GM12878 (cell line): ENCODE results near the gene METAP1D. TPM values are rescaled to one million over a fixed set of nuclear protein-coding genes. Genes with fewer than 3 reads are reported as not detected.

Source experiments
- ATAC-seq: fragments of 200-7000 bp; cut with Tn5 transposase; 3 replicates; pipeline ENCODE4 v1.9.1; 2020; ENCODE audit warnings: mild to moderate bottlenecking, moderate library complexity
- BruUV-seq: library from RNA; stranded (reverse); fragments of 400-500 nt; replicated peaks from 2 replicates; lab custom pipeline; 2021; lab: Mats Ljungman, UMichigan
- CTCF ChIA-PET: fragments of 300-600 bp; sonication (Branson Sonifier 250); formaldehyde crosslinking; extraction: SDS; loops from one replicate; lab custom pipeline; 2021; ENCODE audit warnings: inconsistent platforms; lab: Yijun Ruan, JAX
- POLR2A ChIA-PET: fragments of 350-600 bp; formaldehyde crosslinking; extraction: SDS; loops from one replicate; lab custom pipeline; 2021; ENCODE audit warnings: inconsistent platforms; lab: Charles Lee
- RAD21 ChIA-PET: fragments of 300-600 bp; sonication (Branson Sonifier 250); formaldehyde crosslinking; loops from one replicate; lab custom pipeline; 2023; ENCODE audit warnings: antibody characterized with exemption; ENCODE audit not compliant: unreplicated experiment; lab: Charles Lee
- SMC1A ChIA-PET: fragments of 300-600 bp; sonication (Branson Sonifier 250); formaldehyde crosslinking; loops from one replicate; lab custom pipeline; 2023; ENCODE audit not compliant: unreplicated experiment, uncharacterized antibody; lab: Charles Lee
- DNase-seq: peaks from one replicate; pipeline ENCODE4 v3.0.0-alpha.2; 2011; ENCODE audit warnings: low read depth, low spot score
- FAIRE-seq: peaks from 3 replicates; lab custom pipeline; 2011; peaks lifted over from hg19 to GRCh38; lab: Jason Lieb, UNC
- H2AFZ ChIP-seq: 2 replicates; pipeline ENCODE4 v1.6.0; 2011; ENCODE audit warnings: low read depth, low read length, control low read depth; ENCODE audit not compliant: control insufficient read depth
- H3K27ac ChIP-seq: 2 replicates; pipeline ENCODE4 v1.5.1; 2011; ENCODE audit warnings: control low read depth; ENCODE audit not compliant: control insufficient read depth, insufficient read depth
- H3K27me3 ChIP-seq, 2 experiments: replicated peaks in 1 of 2; 2 replicates each; pipeline versions ENCODE4 v1.6.0 to v1.6.1; 2011; ENCODE audit warnings: low read length in 1 of 2; ENCODE audit not compliant: control insufficient read depth in 2 of 2, insufficient read depth in 2 of 2
- H3K36me3 ChIP-seq, 2 experiments: 2 replicates each; pipeline ENCODE4 v1.5.1; 2011; ENCODE audit warnings: low read length in 1 of 2; ENCODE audit not compliant: control insufficient read depth in 2 of 2, insufficient read depth in 2 of 2
- H3K4me1 ChIP-seq: 2 replicates; pipeline ENCODE4 v1.6.1; 2011; ENCODE audit warnings: mild to moderate bottlenecking, low read length, moderate library complexity, mixed read lengths; ENCODE audit not compliant: control insufficient read depth, insufficient read depth
- H3K4me2 ChIP-seq: 2 replicates; pipeline ENCODE4 v1.6.0; 2011; ENCODE audit warnings: control low read depth; ENCODE audit not compliant: control insufficient read depth, insufficient read depth
- H3K4me3 ChIP-seq: fragments of 200-600 bp; sonication (generic); 2 replicates; pipeline ENCODE4 v1.5.1; 2016
- H3K79me2 ChIP-seq: 2 replicates; pipeline ENCODE4 v1.6.0; 2011; ENCODE audit warnings: low read length; ENCODE audit not compliant: control insufficient read depth, insufficient read depth
- H3K9ac ChIP-seq: 2 replicates; pipeline ENCODE4 v1.8.0; 2011; ENCODE audit warnings: low read length, control low read depth, mixed read lengths; ENCODE audit not compliant: control insufficient read depth, insufficient read depth
- H3K9me3 ChIP-seq: replicated peaks from 3 replicates; pipeline ENCODE4 v1.5.1; 2011; ENCODE audit warnings: mild to moderate bottlenecking, low read length; ENCODE audit not compliant: control insufficient read depth, insufficient read depth
- H4K20me1 ChIP-seq: 2 replicates; pipeline ENCODE4 v1.6.0; 2011; ENCODE audit not compliant: control insufficient read depth, insufficient read depth
- CBFB ChIP-seq: IDR thresholded peaks from 2 replicates; pipeline ENCODE4 v1.6.1; 2016; ENCODE audit warnings: antibody characterized with exemption, low read depth
- CEBPZ ChIP-seq: fragments of 150-350 bp; IDR thresholded peaks from 2 replicates; pipeline ENCODE4 v1.6.1; 2016; ENCODE audit warnings: low read depth, low read length
- CHD1 ChIP-seq: IDR thresholded peaks from 2 replicates; pipeline ENCODE4 v1.6.1; 2012; ENCODE audit warnings: low read depth, low read length, improper control_type of control experiment
- E2F8 ChIP-seq: fragments of 450-650 bp; IDR thresholded peaks from 2 replicates; pipeline ENCODE4 v1.6.1; 2018; ENCODE audit warnings: mild to moderate bottlenecking, low read depth, moderate library complexity; ENCODE audit not compliant: partially characterized antibody
- IKZF1 ChIP-seq: fragments of 450-650 bp; conservative IDR thresholded peaks from 2 replicates; pipeline ENCODE4 v1.6.1; 2017; ENCODE audit warnings: antibody characterized with exemption, mild to moderate bottlenecking
- MYB ChIP-seq: fragments of 150-350 bp; IDR thresholded peaks from 2 replicates; pipeline ENCODE4 v1.6.1; 2014; ENCODE audit warnings: mild to moderate bottlenecking, low read depth, low read length, borderline replicate concordance
- POLR2A ChIP-seq: IDR thresholded peaks from 2 replicates; pipeline ENCODE4 v1.6.1; 2011; ENCODE audit warnings: low read depth, mild to moderate bottlenecking, low read length
- RB1 ChIP-seq: fragments of 450-650 bp; formaldehyde crosslinking; IDR thresholded peaks from 2 replicates; pipeline ENCODE4 v1.6.1; 2017; ENCODE audit warnings: mild to moderate bottlenecking, borderline replicate concordance
- RFX5 ChIP-seq: IDR thresholded peaks from 2 replicates; pipeline ENCODE4 v1.6.1; 2011; ENCODE audit warnings: low read depth, low read length, improper control_type of control experiment
- TCF3 ChIP-seq: IDR thresholded peaks from 2 replicates; pipeline ENCODE4 v1.6.1; 2012; ENCODE audit warnings: low read depth, mild to moderate bottlenecking, low read length, borderline replicate concordance; ENCODE audit not compliant: insufficient read depth
- YBX1 ChIP-seq: fragments of 450-650 bp; IDR thresholded peaks from 2 replicates; pipeline ENCODE4 v1.6.1; 2016; ENCODE audit warnings: antibody characterized with exemption
- ZBTB11 ChIP-seq: fragments of 450-650 bp; formaldehyde crosslinking; IDR thresholded peaks from 2 replicates; pipeline ENCODE4 v1.5.0; 2022; ENCODE audit warnings: mild to moderate bottlenecking, missing genetic modification characterization
- ZZZ3 ChIP-seq: IDR thresholded peaks from 2 replicates; pipeline ENCODE4 v1.6.1; 2011; ENCODE audit warnings: low read depth; ENCODE audit not compliant: control insufficient read depth, insufficient read length
- WGBS: methylation state at CpG from one replicate; pipeline ENCODE4 v1.1.6; 2016; ENCODE audit warnings: low lambda C conversion rate; ENCODE audit not compliant: insufficient replicate concordance, insufficient coverage; ENCODE audit errors: missing lambda C conversion rate; 5-methylcytosine and 5-hydroxymethylcytosine counted together
- in situ Hi-C: fragments of 300-500 bp; cut with MboI; formaldehyde crosslinking; loops from 9 replicates; pipeline ENCODE4 v1.14.3; 2018; ENCODE audit warnings: mixed read lengths
- intact Hi-C: fragments of 100-400 bp; cut with micrococcal nuclease; formaldehyde crosslinking; loops from one replicate; pipeline ENCODE4 v1.14.2; 2022; ENCODE audit not compliant: unreplicated experiment
- polyA plus RNA-seq, 11 experiments: library from polyadenylated mRNA; depleted of rRNA in 4 of 11; unstranded in 6 of 11; stranded (reverse) in 5 of 11; fragments of >200 nt; fragmentation: Nextera tagmentation in 4 of 11; fragmentation: Illumina TruSeq in 1 of 11; extraction: Ambion mirVana in 4 of 11; extraction: Trizol in 1 of 11; gene quantifications; 1 replicate in 1 of 11; 2 replicates in 10 of 11; pipeline versions ENCODE4 v1.2.1 to v1.2.3, GENCODE V29; 2011 to 2016; ENCODE audit warnings: inconsistent platforms in 2 of 11, missing spikeins in 2 of 11, low read depth in 1 of 11
- total RNA-seq, 4 experiments: library from RNA; depleted of rRNA in 3 of 4; stranded (reverse); fragments of >200 nt in 3 of 4; fragmentation: Illumina TruSeq in 1 of 4; extraction: Trizol in 1 of 4; gene quantifications; 2 replicates each; pipeline versions ENCODE4 v1.2.1 to v1.2.3, GENCODE V29; 2013 to 2021

The METAP1D gene
- total and polyA plus RNA-seq, 10 of the 15 experiments (the other 5 are each of a cell fraction or from before 2014, with no cell fraction given): 4.5 to 12.1 (median 7.8) TPM

GRCh38 chr2:172106108-172106961 lies 106.6 kb downstream of the METAP1D start:
- RAD21 ChIA-PET: interaction anchor here (0.8 to 2.4 kb wide), 11 partner anchors 21 to 1133 kb away, joined by 3 to 12 read pairs (median 5); partner anchors contain the start of gene DYNC1I2
- Histone ChIP-seq H3K27me3 (peaks cover 13 to 17% of the 10 kb centered on the region in 2 experiments), H2AFZ (peak overlapping the region; percentile 73), H3K27ac (no peak overlapping the region), H3K4me2 (peak overlapping the region; percentile 68), H3K4me3 (peak overlapping the region; percentile 48), H4K20me1 (no peaks in the 10 kb centered on the region), H3K9me3 (no peaks in the 10 kb centered on the region), H3K36me3 (no peaks in the 10 kb centered on the region), H3K4me1 (peaks cover 16% of the 10 kb centered on the region), H3K79me2 (no peaks in the 10 kb centered on the region), H3K9ac (no peak overlapping the region)
- POLR2A ChIA-PET: interaction anchor here (0.5 to 1.0 kb wide), 2 partner anchors 417 to 1865 kb away, joined by 4 to 5 read pairs; no protein-coding TSS in a partner anchor
- DNase-seq (no peak), FAIRE-seq (no peak), ATAC-seq (peak; percentile 44)
- BruUV-seq: no TSS peak
- WGBS: 15% methylated on average over 44 of the region's 44 CpGs
- in situ Hi-C loops (loop anchor here (5.0 to 25.0 kb wide), 4 partner anchors 294 to 1132 kb away; no protein-coding TSS in a partner anchor), intact Hi-C loops (loop anchor here (10.0 kb wide), 1 partner anchor 152 kb away; no protein-coding TSS in a partner anchor)
- SMC1A ChIA-PET: interaction anchor here (0.8 to 7.0 kb wide), 9 partner anchors 10 to 507 kb away, joined by 3 to 111 read pairs (median 6); no protein-coding TSS in a partner anchor
- CTCF ChIA-PET: interaction anchor here (0.6 to 9.9 kb wide), 25 partner anchors 10 to 1178 kb away, joined by 3 to 212 read pairs (median 4); no protein-coding TSS in a partner anchor
- TF ChIP-seq MYB: no peak
- TF ChIP-seq YBX1: no peak
- no peak for TF ChIP-seq TCF3
- no peak for TF ChIP-seq ZZZ3
- TF ChIP-seq IKZF1: 0 out of 2 replicates have a peak, but pooled peaks have one; percentile 29
- TF ChIP-seq ZBTB11 (CRISPR knock-in tag): no peak
- no peak for TF ChIP-seq CHD1
- TF ChIP-seq CEBPZ: no peak
- TF ChIP-seq RFX5: no peak
- TF ChIP-seq E2F8: no peak
- TF ChIP-seq RB1: peak; percentile 15; the same call in 1 of the 2 replicates
- TF ChIP-seq CBFB: no peak
- no peak for TF ChIP-seq POLR2A
